ENCODE results near the gene B9D2. TPM values are rescaled to one million over a fixed set of nuclear protein-coding genes. Genes with fewer than 3 reads are reported as not detected.

The B9D2 gene
- total and polyA plus RNA-seq, 4 donors = 1.6 to 13.5 (median 4.8) TPM

- 66 to 69% methylated on average over 6 to 7 of the region's 7 CpGs for WGBS, 2 donors
- H3K27ac ChIP-seq (ENCODE audit: low read depth in 1 of 2, low read length in 2 of 2) = peak overlapping the region; percentile 40 to 80
- H3K27me3 ChIP-seq (ENCODE audit: control insufficient read depth in 1 of 2, insufficient read depth in 2 of 2, low read length in 1 of 2) = no peaks in the 10 kb centered on the region
- H3K4me3 ChIP-seq (ENCODE audit: low read length in 2 of 2) = no peak overlapping the region
- DNase-seq = no peak
- H3K9me3 ChIP-seq (ENCODE audit: control insufficient read depth, low read length) = no peaks in the 10 kb centered on the region
- peaks cover 0 to 4% of the 10 kb centered on the region in 2 donors for H3K36me3 ChIP-seq (ENCODE audit: control insufficient read depth in 1 of 2, insufficient read depth in 2 of 2, low read length in 1 of 2)
- intact Hi-C loops (cut with DNase I) = loop anchor here (2.0 to 5.0 kb wide), 2 partner anchors 29 to 33 kb away; partner anchors contain the start of gene TGFB1 (in 1 of the 2)
- H3K4me1 ChIP-seq (ENCODE audit: control insufficient read depth in 1 of 2, insufficient read depth in 2 of 2, low read length in 2 of 2) = no peaks in the 10 kb centered on the region
- ATAC-seq (ENCODE audit: low FRiP score) = no peak
Observed at GRCh38 chr19:41324231-41324702, 39.7 kb downstream of the B9D2 start.

DNA sequence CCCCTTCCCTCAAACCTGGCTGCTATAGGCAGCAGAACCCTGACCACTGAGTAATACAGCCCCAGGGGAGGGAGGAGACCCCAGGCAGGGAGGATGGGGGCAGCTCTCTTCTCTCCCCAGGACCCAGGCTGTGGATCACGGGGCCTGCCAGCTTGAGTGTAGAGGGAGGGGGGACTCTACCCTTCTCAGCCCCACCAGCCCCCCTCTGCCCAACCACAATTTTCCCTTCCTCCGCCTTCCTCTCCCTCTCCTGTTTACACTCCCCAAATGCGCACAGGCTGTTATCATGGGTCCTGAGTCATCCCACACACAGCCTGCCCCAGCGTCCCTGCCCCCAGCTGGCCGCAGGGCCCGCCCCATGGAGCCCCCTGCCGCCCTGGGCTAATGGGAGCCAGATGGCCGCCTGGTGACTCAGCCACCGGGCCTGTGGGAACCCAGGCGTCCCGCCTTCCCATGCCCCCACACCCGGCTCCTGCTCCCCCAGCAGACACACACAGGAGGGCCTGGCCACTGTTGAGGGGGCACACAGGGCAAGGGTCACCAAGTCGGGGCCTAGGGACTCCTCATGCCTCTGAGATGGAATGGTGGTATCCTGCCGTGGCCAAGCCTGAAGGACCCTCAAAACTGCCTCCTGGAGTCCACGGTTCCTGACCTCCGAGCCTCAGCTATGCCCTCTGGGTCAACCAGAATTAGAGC, 40.4 kb downstream of the B9D2 start:
- no peaks in the 10 kb centered on the region for H3K9me3 ChIP-seq (ENCODE audit: control insufficient read depth, low read length)
- peaks cover 0 to 7% of the 10 kb centered on the region in 2 donors for H3K36me3 ChIP-seq (ENCODE audit: control insufficient read depth in 1 of 2, insufficient read depth in 2 of 2, low read length in 1 of 2)
- no peaks in the 10 kb centered on the region for H3K27me3 ChIP-seq (ENCODE audit: control insufficient read depth in 1 of 2, insufficient read depth in 2 of 2, low read length in 1 of 2)
- H3K4me1 ChIP-seq (ENCODE audit: control insufficient read depth in 1 of 2, insufficient read depth in 2 of 2, low read length in 2 of 2) = no peaks in the 10 kb centered on the region
- 20 to 28% methylated on average over 16 of the region's 16 CpGs for WGBS, 2 donors
- no peak overlapping the region for H3K4me3 ChIP-seq (ENCODE audit: low read length in 2 of 2)
- ATAC-seq (ENCODE audit: low FRiP score) = peak; percentile 65
- intact Hi-C loops (cut with DNase I) = loop anchor here (2.0 to 5.0 kb wide), 2 partner anchors 29 to 34 kb away; partner anchors contain the start of gene TGFB1 (in 1 of the 2)
- DNase-seq = peak; percentile 85 to 89
- H3K27ac ChIP-seq (ENCODE audit: low read depth in 1 of 2, low read length in 2 of 2) = peak overlapping the region; percentile 50 to 80

DNA sequence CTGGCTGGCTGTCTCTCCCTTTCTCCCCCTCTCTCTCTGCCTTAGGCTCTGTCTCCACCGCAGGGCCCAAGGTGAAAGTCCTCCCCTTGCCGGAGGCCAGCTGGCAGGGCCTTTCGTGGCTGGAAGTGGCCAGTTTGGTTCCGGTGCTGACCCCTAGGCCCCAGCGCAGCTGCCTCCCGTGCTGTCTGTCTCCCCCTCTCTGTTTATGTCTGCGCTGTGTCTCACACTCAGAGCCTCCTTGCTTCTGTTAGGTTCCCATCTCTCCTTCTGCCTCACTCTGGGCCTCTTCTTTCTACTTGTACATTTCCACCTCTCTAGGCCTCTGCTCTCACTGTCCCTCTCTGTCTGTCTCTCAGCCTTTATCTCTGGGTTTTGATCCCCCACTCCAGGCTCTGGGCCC, 40.9 kb downstream of the B9D2 start:
- peaks cover 0 to 7% of the 10 kb centered on the region in 2 donors for H3K36me3 ChIP-seq (ENCODE audit: control insufficient read depth in 1 of 2, insufficient read depth in 2 of 2, low read length in 1 of 2)
- peak overlapping the region; percentile 50 to 80 for H3K27ac ChIP-seq (ENCODE audit: low read depth in 1 of 2, low read length in 2 of 2)
- no peaks in the 10 kb centered on the region for H3K4me1 ChIP-seq (ENCODE audit: control insufficient read depth in 1 of 2, insufficient read depth in 2 of 2, low read length in 2 of 2)
- H3K4me3 ChIP-seq (ENCODE audit: low read length in 2 of 2) = no peak overlapping the region
- DNase-seq = no peak
- no peaks in the 10 kb centered on the region for H3K9me3 ChIP-seq (ENCODE audit: control insufficient read depth, low read length)
- no peaks in the 10 kb centered on the region for H3K27me3 ChIP-seq (ENCODE audit: control insufficient read depth in 1 of 2, insufficient read depth in 2 of 2, low read length in 1 of 2)
- ATAC-seq (ENCODE audit: low FRiP score) = no peak
- 38 to 40% methylated on average over 7 of the region's 7 CpGs for WGBS, 2 donors
- intact Hi-C loops (cut with DNase I) = loop anchor here in 1 of 2 donors (5.0 kb wide), 1 partner anchor 34 kb away; no protein-coding TSS in a partner anchor

- intact Hi-C loops (cut with DNase I) = loop anchor here in 1 of 2 donors (5.0 kb wide), 1 partner anchor 35 kb away; no protein-coding TSS in a partner anchor
- ATAC-seq (ENCODE audit: low FRiP score) (no peak), DNase-seq (no peak)
- Histone ChIP-seq H3K9me3 (ENCODE audit: control insufficient read depth, low read length) (no peaks in the 10 kb centered on the region), H3K36me3 (ENCODE audit: control insufficient read depth in 1 of 2, insufficient read depth in 2 of 2, low read length in 1 of 2) (peaks cover 0 to 7% of the 10 kb centered on the region in 2 donors), H3K27ac (ENCODE audit: low read depth in 1 of 2, low read length in 2 of 2) (peak overlapping the region in 1 of 2 donors; percentile 80), H3K4me3 (ENCODE audit: low read length in 2 of 2) (no peak overlapping the region), H3K27me3 (ENCODE audit: control insufficient read depth in 1 of 2, insufficient read depth in 2 of 2, low read length in 1 of 2) (no peaks in the 10 kb centered on the region), H3K4me1 (ENCODE audit: control insufficient read depth in 1 of 2, insufficient read depth in 2 of 2, low read length in 2 of 2) (no peaks in the 10 kb centered on the region)
- 87 to 88% methylated on average over 11 of the region's 11 CpGs for WGBS, 2 donors
Observed at GRCh38 chr19:41322451-41322850, 41.5 kb downstream of the B9D2 start.

GRCh38 chr19:41321600-41322270, 42.2 kb downstream of the B9D2 start:
- ATAC-seq (ENCODE audit: low FRiP score) (peak; percentile 19), DNase-seq (no peak)
- peak overlapping the region in 1 of 2 donors; percentile 11 for H3K27ac ChIP-seq (ENCODE audit: low read depth in 1 of 2, low read length in 2 of 2)
- intact Hi-C loops (cut with DNase I) = loop anchor here (2.0 to 5.0 kb wide), 2 partner anchors 36 to 111 kb away; no protein-coding TSS in a partner anchor
- no peak overlapping the region for H3K4me3 ChIP-seq (ENCODE audit: low read length in 2 of 2)
- H3K36me3 ChIP-seq (ENCODE audit: control insufficient read depth in 1 of 2, insufficient read depth in 2 of 2, low read length in 1 of 2) = peaks cover 0 to 7% of the 10 kb centered on the region in 2 donors
- H3K4me1 ChIP-seq (ENCODE audit: control insufficient read depth in 1 of 2, insufficient read depth in 2 of 2, low read length in 2 of 2) = no peaks in the 10 kb centered on the region
- 46 to 56% methylated on average over 10 of the region's 10 CpGs for WGBS, 2 donors
- H3K9me3 ChIP-seq (ENCODE audit: control insufficient read depth, low read length) = no peaks in the 10 kb centered on the region
- H3K27me3 ChIP-seq (ENCODE audit: control insufficient read depth in 1 of 2, insufficient read depth in 2 of 2, low read length in 1 of 2) = no peaks in the 10 kb centered on the region

DNA sequence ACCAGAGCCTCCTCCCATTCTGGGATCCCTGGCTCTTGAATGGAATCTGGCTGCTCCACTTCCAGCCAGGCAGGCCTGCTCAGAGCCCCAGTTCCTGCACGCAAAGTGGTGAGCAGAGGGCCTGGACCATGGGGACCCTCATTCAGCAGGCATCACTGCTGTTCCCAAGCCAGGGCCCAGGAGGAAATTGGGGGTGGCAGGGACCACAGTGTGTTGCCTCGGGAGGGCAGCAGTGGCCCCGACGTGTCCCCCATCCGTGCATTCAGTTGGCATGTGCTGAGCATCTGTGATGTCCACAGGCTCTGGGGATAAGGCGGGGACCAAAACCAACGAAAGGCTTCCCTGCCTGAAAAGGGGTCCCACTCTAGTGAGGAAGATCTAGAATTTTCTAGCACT, 42.7 kb downstream of the B9D2 start:
- H3K27me3 ChIP-seq (ENCODE audit: control insufficient read depth in 1 of 2, insufficient read depth in 2 of 2, low read length in 1 of 2) = no peaks in the 10 kb centered on the region
- no peaks in the 10 kb centered on the region for H3K9me3 ChIP-seq (ENCODE audit: control insufficient read depth, low read length)
- DNase-seq (no peak), ATAC-seq (ENCODE audit: low FRiP score) (no peak)
- H3K36me3 ChIP-seq (ENCODE audit: control insufficient read depth in 1 of 2, insufficient read depth in 2 of 2, low read length in 1 of 2) = peaks cover 0 to 11% of the 10 kb centered on the region in 2 donors
- intact Hi-C loops (cut with DNase I) = loop anchor here (2.0 to 5.0 kb wide), 2 partner anchors 36 to 112 kb away; no protein-coding TSS in a partner anchor
- no peaks in the 10 kb centered on the region for H3K4me1 ChIP-seq (ENCODE audit: control insufficient read depth in 1 of 2, insufficient read depth in 2 of 2, low read length in 2 of 2)
- no peak overlapping the region for H3K27ac ChIP-seq (ENCODE audit: low read depth in 1 of 2, low read length in 2 of 2)
- H3K4me3 ChIP-seq (ENCODE audit: low read length in 2 of 2) = no peak overlapping the region
- WGBS, 2 donors = 66 to 80% methylated on average over 7 of the region's 7 CpGs

- DNase-seq = no peak
- H3K4me1 ChIP-seq (ENCODE audit: control insufficient read depth in 1 of 2, insufficient read depth in 2 of 2, low read length in 2 of 2) = no peaks in the 10 kb centered on the region
- 75 to 79% methylated on average over 4 of the region's 4 CpGs for WGBS, 2 donors
- intact Hi-C loops (cut with DNase I) = loop anchor here (2.0 to 5.0 kb wide), 2 partner anchors 37 to 112 kb away; no protein-coding TSS in a partner anchor
- H3K36me3 ChIP-seq (ENCODE audit: control insufficient read depth in 1 of 2, insufficient read depth in 2 of 2, low read length in 1 of 2) = peaks cover 0 to 11% of the 10 kb centered on the region in 2 donors
- H3K27ac ChIP-seq (ENCODE audit: low read depth in 1 of 2, low read length in 2 of 2) = no peak overlapping the region
- no peak overlapping the region for H3K4me3 ChIP-seq (ENCODE audit: low read length in 2 of 2)
- H3K9me3 ChIP-seq (ENCODE audit: control insufficient read depth, low read length) = no peaks in the 10 kb centered on the region
- H3K27me3 ChIP-seq (ENCODE audit: control insufficient read depth in 1 of 2, insufficient read depth in 2 of 2, low read length in 1 of 2) = no peaks in the 10 kb centered on the region
- ATAC-seq (ENCODE audit: low FRiP score) = no peak
Observed at GRCh38 chr19:41320568-41320967, 43.4 kb downstream of the B9D2 start.

GRCh38 chr19:41320185-41320518, 43.8 kb downstream of the B9D2 start:
- ATAC-seq (ENCODE audit: low FRiP score) (no peak), DNase-seq (no peak)
- Histone ChIP-seq H3K27ac (ENCODE audit: low read depth in 1 of 2, low read length in 2 of 2) (no peak overlapping the region), H3K27me3 (ENCODE audit: control insufficient read depth in 1 of 2, insufficient read depth in 2 of 2, low read length in 1 of 2) (no peaks in the 10 kb centered on the region), H3K4me3 (ENCODE audit: low read length in 2 of 2) (no peak overlapping the region), H3K9me3 (ENCODE audit: control insufficient read depth, low read length) (no peaks in the 10 kb centered on the region), H3K36me3 (ENCODE audit: control insufficient read depth in 1 of 2, insufficient read depth in 2 of 2, low read length in 1 of 2) (peaks cover 0 to 11% of the 10 kb centered on the region in 2 donors), H3K4me1 (ENCODE audit: control insufficient read depth in 1 of 2, insufficient read depth in 2 of 2, low read length in 2 of 2) (no peaks in the 10 kb centered on the region)
- 77 to 84% methylated on average over 11 of the region's 11 CpGs for WGBS, 2 donors
- intact Hi-C loops (cut with DNase I) = loop anchor here (2.0 to 5.0 kb wide), 2 partner anchors 37 to 113 kb away; no protein-coding TSS in a partner anchor

Measured in aorta (tissue), 5 donors.